SU-DHL-6 (cell line): Measurements from ENCODE around the gene LMBRD2.

Experiments used
- H2AFZ ChIP-seq: fragments of 200-600 bp; sonication (generic); 2 replicates; pipeline ENCODE4 v1.6.1; 2014; ENCODE audit warnings: low read depth, mild to moderate bottlenecking, moderate library complexity, mixed read lengths, antibody characterized with exemption, low read length; ENCODE audit not compliant: severe bottlenecking
- H3F3A ChIP-seq: fragments of 200-600 bp; shearing (Covaris generic); 2 replicates; pipeline ENCODE4 v1.6.0; 2016; ENCODE audit warnings: antibody characterized with exemption, mild to moderate bottlenecking; ENCODE audit not compliant: insufficient read depth
- H3K27ac ChIP-seq: fragments of 200-600 bp; sonication (generic); 2 replicates; pipeline ENCODE4 v1.5.1; 2016; ENCODE audit warnings: low read depth, mild to moderate bottlenecking, low read length, moderate library complexity, mixed read lengths
- H3K27me3 ChIP-seq: fragments of 200-600 bp; sonication (generic), shearing (Covaris generic); 2 replicates; pipeline ENCODE4 v1.6.0; 2014; ENCODE audit warnings: mild to moderate bottlenecking, low read length
- H3K36me3 ChIP-seq: fragments of 200-600 bp; sonication (generic); 2 replicates; pipeline ENCODE4 v1.6.1; 2014; ENCODE audit warnings: mild to moderate bottlenecking, low read length, mixed read lengths
- H3K4me2 ChIP-seq: fragments of 300-600, 200-600 bp; shearing (Covaris generic), sonication (generic); 2 replicates; pipeline ENCODE4 v1.6.0; 2014; ENCODE audit warnings: low read length, low read depth, mild to moderate bottlenecking; ENCODE audit not compliant: poor library complexity, severe bottlenecking
- H3K4me3 ChIP-seq: fragments of 200-600 bp; sonication (generic); 2 replicates; pipeline ENCODE4 v1.5.1; 2014; ENCODE audit warnings: antibody characterized with exemption, low read length, mild to moderate bottlenecking, mixed read lengths; ENCODE audit not compliant: insufficient read depth, poor library complexity, severe bottlenecking
- H3K79me2 ChIP-seq: fragments of 200-600 bp; sonication (generic); 2 replicates; pipeline ENCODE4 v1.6.1; 2014; ENCODE audit warnings: mild to moderate bottlenecking, low read length, moderate library complexity; ENCODE audit not compliant: insufficient read depth
- H3K9ac ChIP-seq: fragments of 200-600 bp; sonication (generic); 2 replicates; pipeline ENCODE4 v1.7.0; 2014; ENCODE audit warnings: mild to moderate bottlenecking, low read length
- H3K9me2 ChIP-seq: fragments of 200-600 bp; sonication (generic); replicated peaks from 2 replicates; pipeline ENCODE4 v1.6.1; 2014; ENCODE audit warnings: low read length; ENCODE audit not compliant: insufficient read depth
- H3K9me3 ChIP-seq: fragments of 200-600 bp; sonication (generic); 2 replicates; pipeline ENCODE4 v1.6.1; 2014; ENCODE audit warnings: low read length, mixed read lengths; ENCODE audit not compliant: insufficient read depth
- H4K20me1 ChIP-seq: fragments of 200-600 bp; sonication (generic); 2 replicates; pipeline ENCODE4 v1.6.1; 2014; ENCODE audit warnings: low read depth, mild to moderate bottlenecking, antibody characterized with exemption, low read length, moderate library complexity, mixed read lengths
- EZH2phosphoT487 ChIP-seq: fragments of 200-600 bp; sonication (generic), shearing (Covaris generic); conservative IDR thresholded peaks from 2 replicates; pipeline ENCODE4 v1.6.1; 2018; ENCODE audit warnings: mild to moderate bottlenecking, antibody characterized with exemption, low read length, moderate library complexity, mixed read lengths
- TF ChIP-seq, protein P1 (sequence below): fragments of 200-600 bp; sonication (generic); IDR thresholded peaks from one replicate; pipeline ENCODE4 v1.5.1; 2017; ENCODE audit warnings: antibody characterized with exemption, mild to moderate bottlenecking, low read length, moderate library complexity; ENCODE audit not compliant: insufficient read depth, poor library complexity, severe bottlenecking

Gene LMBRD2

GRCh38 chr5:36078430-36078829 is 73.3 kb downstream of the LMBRD2 start:
- Histone ChIP-seq H3K4me3 (no peak overlapping the region), H4K20me1 (no peaks in the 10 kb centered on the region), H3K9ac (no peak overlapping the region), H2AFZ (no peak overlapping the region), H3K9me3 (no peaks in the 10 kb centered on the region), H3K4me2 (no peak overlapping the region), H3K27ac (no peak overlapping the region), H3K27me3 (no peaks in the 10 kb centered on the region), H3K36me3 (no peaks in the 10 kb centered on the region), H3K79me2 (no peaks in the 10 kb centered on the region), H3K9me2 (no peaks in the 10 kb centered on the region), H3F3A (no peaks in the 10 kb centered on the region)
- TF ChIP-seq, protein P1, sequence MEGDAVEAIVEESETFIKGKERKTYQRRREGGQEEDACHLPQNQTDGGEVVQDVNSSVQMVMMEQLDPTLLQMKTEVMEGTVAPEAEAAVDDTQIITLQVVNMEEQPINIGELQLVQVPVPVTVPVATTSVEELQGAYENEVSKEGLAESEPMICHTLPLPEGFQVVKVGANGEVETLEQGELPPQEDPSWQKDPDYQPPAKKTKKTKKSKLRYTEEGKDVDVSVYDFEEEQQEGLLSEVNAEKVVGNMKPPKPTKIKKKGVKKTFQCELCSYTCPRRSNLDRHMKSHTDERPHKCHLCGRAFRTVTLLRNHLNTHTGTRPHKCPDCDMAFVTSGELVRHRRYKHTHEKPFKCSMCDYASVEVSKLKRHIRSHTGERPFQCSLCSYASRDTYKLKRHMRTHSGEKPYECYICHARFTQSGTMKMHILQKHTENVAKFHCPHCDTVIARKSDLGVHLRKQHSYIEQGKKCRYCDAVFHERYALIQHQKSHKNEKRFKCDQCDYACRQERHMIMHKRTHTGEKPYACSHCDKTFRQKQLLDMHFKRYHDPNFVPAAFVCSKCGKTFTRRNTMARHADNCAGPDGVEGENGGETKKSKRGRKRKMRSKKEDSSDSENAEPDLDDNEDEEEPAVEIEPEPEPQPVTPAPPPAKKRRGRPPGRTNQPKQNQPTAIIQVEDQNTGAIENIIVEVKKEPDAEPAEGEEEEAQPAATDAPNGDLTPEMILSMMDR = no peak
- no peak for TF ChIP-seq EZH2phosphoT487

DNA sequence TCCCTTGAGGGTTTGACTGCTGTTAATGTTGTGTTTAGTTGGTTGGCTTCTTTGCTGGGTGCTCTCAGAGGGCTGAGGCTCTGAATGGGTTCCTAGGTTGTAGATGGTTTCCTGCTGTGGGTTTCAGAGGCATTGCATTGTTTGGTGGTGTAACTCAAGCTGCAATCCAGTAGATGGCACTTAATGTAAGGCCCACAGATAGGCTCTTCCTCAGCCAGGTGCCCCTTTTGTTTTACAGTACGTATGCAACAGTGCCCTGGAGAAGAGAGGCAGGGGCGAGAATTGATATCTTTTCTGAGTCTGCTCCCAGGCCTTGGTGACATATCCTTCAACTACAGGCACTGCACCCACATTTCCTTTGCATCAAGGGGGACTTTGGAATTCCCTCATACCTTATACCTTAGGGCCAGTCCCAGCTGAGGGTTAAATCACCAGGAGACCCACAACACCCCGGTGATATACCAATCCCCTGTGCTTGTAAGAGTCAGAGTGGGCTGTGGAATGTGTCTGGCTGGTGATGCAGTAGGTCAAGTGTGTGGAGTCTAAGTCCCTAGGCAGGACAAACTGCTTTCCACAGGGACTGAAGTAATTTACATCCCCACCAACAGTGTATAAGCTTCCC is 78.0 kb downstream of the LMBRD2 start:
- H3K79me2 ChIP-seq = no peaks in the 10 kb centered on the region
- no peak overlapping the region for H3K27ac ChIP-seq
- H3K4me3 ChIP-seq = no peak overlapping the region
- no peak overlapping the region for H3K9ac ChIP-seq
- H3F3A ChIP-seq = no peaks in the 10 kb centered on the region
- H2AFZ ChIP-seq = no peak overlapping the region
- H3K9me2 ChIP-seq = no peaks in the 10 kb centered on the region
- H3K4me2 ChIP-seq = no peak overlapping the region
- H3K36me3 ChIP-seq = no peaks in the 10 kb centered on the region
- H3K27me3 ChIP-seq = no peaks in the 10 kb centered on the region
- H4K20me1 ChIP-seq = no peaks in the 10 kb centered on the region
- no peak for TF ChIP-seq EZH2phosphoT487
- TF ChIP-seq, protein P1 = no peak
- no peaks in the 10 kb centered on the region for H3K9me3 ChIP-seq

- H3K27me3 ChIP-seq = no peaks in the 10 kb centered on the region
- no peaks in the 10 kb centered on the region for H3K9me2 ChIP-seq
- no peak overlapping the region for H3K9ac ChIP-seq
- TF ChIP-seq, protein P1 = no peak
- TF ChIP-seq EZH2phosphoT487 = no peak
- H3K27ac ChIP-seq = no peak overlapping the region
- H2AFZ ChIP-seq = no peak overlapping the region
- H3K4me3 ChIP-seq = no peak overlapping the region
- no peak overlapping the region for H3K4me2 ChIP-seq
- no peaks in the 10 kb centered on the region for H3K79me2 ChIP-seq
- H3F3A ChIP-seq = no peaks in the 10 kb centered on the region
- no peaks in the 10 kb centered on the region for H3K36me3 ChIP-seq
- no peaks in the 10 kb centered on the region for H4K20me1 ChIP-seq
- H3K9me3 ChIP-seq = no peaks in the 10 kb centered on the region
Observed at GRCh38 chr5:36070687-36071571, 80.8 kb downstream of the LMBRD2 start.
